Measurements from ENCODE around the gene VAT1L.
"Not testable (repeated sequence)": the region's sequence is repeated elsewhere in the genome, so short reads cannot be mapped to it uniquely, and the experiment has no call there.

VAT1L gene

DNA sequence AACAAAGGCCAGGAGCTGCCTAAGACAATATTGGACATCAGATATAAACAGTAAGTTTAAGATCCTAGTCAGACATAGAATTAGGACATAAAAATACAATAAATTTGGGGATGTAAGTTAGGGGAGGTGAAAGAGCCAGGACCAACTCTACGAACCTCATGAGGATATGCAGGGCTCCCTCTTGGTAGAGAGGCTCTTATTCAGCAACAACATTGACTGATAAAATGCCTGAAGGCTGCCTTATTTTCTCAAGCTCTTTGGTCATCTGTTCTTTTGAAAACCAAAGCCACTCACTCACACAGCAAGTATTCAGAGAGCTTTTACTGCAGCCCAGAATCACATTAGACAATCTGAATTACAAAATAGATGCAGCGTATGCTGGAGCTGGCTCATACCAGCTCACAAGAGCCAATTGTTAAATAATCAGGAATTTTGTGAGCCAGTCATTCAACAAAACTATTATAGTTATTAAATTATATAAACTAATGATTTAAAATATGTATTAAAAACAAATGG lies 125.4 kb downstream of the VAT1L start:
- no peak for DNase-seq (ENCODE audit: low spot score)

DNA sequence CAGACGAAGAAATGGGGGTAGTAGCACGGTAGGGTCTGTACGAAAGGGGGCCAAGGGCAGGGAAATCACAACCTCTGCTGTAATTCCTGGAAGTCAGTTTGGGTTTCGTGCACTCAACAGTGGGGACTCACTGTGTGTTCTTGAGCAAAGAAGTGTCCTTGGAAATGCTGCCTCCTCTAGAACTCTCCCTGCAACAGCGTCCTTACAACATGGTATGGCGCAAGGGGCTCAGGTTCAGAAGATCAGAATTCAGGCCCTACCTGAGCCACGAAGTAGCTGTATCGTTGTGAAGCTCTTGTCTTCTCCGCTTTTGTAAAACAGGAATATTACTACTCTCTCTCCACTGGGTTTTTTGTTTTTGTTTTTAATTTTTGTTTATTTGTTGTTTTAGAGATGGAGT lies 127.7 kb downstream of the VAT1L start:
- no peak for DNase-seq (ENCODE audit: low spot score)

DNA sequence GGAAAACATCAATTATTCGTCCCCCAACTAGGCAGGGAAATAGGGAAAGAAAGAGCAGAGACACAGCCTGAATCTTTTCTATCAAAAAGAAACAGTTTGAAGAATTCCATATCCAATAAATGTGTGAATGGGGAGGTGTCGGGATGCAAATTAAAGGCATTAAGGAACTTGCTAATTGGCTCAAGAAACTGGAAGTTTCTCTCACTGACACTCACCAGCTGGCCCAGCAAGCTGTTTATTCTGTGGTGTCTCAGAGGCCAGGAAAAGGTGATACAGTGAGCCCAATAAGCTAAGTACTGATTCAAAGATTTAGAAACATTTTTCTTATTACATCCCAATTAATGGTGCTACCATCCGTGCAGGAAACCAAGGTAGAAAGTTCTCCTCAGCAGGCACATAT lies 129.6 kb downstream of the VAT1L start:
- DNase-seq (ENCODE audit: low spot score): no peak

- DNase-seq (ENCODE audit: low spot score): peak; percentile 74
These were observed 130.7 kb downstream of the VAT1L start for GRCh38 chr16:77918809-77919707.

GRCh38 chr16:77919761-77920415 lies 131.5 kb downstream of the VAT1L start:
- no peak for DNase-seq (ENCODE audit: low spot score)

- DNase-seq (ENCODE audit: low spot score): no peak
These were observed 132.6 kb downstream of the VAT1L start for GRCh38 chr16:77920984-77921383.

DNA sequence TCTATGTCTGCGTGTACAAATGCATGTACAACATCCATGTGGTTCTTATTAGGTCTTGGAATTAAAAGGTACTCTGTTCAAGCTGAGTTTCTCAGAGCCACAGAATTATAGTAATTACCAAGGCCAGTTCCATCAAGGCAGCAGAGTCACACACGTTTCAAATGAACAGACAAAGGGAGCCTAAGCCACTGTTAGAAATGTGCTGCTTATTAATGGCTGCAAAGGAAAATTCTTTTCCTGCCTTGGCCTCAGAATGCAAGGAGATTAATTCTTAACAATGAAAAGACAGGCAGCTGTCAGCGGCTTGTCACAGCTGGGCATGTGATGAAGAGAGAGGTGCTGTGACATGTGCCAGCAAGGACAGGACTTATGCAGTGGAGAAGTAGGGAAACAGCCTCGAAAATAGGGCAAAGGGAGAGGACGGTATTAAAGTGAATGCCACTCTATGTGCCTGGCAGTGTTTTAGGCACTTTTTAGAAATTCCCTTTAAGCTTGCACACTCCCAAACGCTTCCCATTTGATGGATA lies 133.9 kb downstream of the VAT1L start:
- DNase-seq (ENCODE audit: low spot score): no peak

- no peak for DNase-seq (ENCODE audit: low spot score)
These were observed 137.2 kb downstream of the VAT1L start for GRCh38 chr16:77925531-77925930.

DNA sequence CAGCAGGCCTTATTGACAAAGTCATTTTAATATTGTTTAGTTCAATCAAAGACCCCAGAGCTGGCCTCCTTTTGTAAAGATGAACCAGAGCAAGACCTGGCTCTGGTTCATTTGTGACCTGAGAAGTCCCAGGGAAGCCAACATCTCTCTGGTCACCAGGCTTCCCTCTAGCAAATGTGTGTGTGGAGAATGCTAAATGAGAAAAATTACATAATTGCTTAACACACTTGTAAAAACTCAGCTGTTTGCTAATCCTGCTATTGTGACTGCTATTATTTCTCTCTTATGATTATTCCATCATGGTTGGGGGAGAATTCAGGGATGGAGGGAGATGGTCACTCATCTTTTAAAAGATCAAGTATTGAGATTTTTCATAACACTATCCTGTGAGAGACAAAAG lies 139.7 kb downstream of the VAT1L start:
- no peak for DNase-seq (ENCODE audit: low spot score)

DNA sequence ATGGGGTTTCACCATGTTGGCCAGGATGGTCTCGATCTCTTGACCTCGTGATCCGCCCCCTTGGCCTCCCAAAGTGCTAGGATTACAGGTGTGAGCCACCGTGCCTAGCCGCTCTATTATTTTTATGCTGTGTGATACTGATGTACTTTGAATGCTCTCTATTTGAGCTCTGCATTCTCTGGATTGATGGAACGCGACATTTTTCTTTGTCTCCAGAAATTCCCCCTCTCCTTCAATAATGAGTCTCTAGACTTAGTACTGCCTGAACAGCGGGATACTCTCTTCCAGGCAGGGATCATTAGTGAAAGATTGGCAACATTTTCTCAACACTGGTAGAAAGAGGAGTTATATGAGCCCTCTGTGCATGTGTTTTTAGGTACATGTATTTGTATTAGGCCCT lies 140.6 kb downstream of the VAT1L start:
- no peak for DNase-seq (ENCODE audit: low spot score)

GRCh38 chr16:77931058-77931457 lies 142.7 kb downstream of the VAT1L start:
- no peak for DNase-seq (ENCODE audit: low spot score)

DNA sequence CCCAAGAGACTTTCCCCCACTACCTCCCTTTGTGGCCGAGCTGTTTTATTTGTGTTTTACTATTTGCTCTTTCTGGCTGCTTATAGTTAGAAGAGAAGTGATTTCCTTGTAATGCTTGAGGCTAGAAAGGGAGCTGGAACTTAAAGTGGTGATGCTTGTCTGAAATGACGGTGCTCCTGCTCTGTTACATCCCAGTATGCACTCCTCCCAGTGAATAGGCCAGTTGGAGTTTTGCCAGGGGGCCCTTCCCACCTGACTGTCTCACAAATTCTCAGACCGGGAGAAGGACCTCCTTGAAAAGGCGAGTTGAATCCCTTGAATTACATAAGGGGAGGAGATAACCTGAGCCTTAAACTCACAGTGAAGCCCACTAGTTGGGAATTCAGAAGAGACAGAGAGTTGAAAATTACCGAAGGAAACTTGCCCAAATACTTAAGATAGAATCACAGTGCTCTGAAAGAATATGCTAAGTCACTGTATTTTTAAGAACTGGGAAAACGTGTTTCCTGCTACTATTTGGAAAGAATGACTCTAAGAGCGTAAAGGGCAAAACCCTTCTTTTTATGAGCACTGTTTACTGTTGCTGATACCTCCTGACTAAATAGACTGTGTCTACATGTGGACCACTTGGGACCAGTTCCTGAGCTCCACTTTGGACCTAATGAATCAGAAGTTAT lies 149.2 kb downstream of the VAT1L start:
- DNase-seq (ENCODE audit: low spot score): no peak

DNA sequence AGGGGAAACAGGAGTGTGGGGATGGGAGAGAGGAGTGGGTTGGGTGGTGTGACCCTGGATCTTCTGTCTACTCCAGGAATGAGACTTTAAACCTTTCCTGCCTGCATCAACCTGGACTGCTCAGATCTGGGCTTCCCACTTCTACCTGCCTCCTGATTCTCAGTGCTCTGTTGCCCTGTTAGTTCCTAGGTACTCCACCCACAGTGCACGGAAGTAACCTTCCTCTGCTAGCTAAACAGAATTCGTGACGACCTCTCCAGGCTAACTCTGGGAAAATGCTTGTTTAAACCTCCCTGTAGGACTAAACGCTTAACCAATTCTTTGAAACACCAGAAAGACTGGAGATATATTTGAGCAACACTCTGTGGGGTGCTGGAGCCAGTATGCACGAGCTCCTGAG lies 150.5 kb downstream of the VAT1L start:
- DNase-seq (ENCODE audit: low spot score): no peak

DNA sequence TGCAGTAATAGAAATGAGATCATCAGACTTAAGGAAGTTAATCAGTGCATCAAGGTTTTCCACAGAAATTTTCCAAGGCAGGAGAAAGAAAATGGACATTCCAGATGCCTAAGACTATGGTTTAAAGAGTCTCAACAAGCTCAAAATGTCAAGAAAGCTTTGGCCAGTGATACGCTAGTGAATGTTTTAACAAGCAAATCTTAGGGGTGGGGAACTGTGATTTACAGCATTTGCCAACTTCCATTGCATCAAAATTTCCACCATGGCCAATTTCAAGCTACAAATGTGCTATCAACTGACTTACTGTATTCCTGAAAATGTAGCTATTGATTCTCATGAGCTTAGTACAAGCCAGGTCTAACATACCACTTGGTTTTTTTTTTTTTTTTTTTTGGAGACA lies 151.6 kb downstream of the VAT1L start:
- DNase-seq (ENCODE audit: low spot score): no peak

GRCh38 chr16:77943801-77944200 lies 155.4 kb downstream of the VAT1L start:
- no peak for DNase-seq (ENCODE audit: low spot score)

GRCh38 chr16:77944631-77945030 lies 156.3 kb downstream of the VAT1L start:
- DNase-seq (ENCODE audit: low spot score): peak; percentile 42

DNA sequence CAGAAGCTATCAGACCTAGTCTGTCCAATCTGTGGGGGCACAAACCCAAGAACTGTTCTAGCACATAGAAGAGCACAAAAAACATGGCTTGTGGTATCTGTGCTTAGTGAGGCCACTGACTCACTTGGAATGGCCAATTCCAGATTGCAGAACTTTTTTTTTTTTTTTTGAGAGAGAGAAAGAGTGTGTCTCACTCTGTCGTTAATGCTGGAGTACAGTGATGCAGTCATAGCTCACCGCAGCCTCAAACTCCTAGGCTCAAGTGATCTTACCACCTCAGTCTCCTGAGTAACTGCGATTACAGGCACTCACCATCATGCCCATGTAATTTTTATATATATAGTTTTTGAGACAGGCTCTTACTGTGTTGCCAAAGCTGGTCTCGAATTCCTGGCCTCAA lies 156.8 kb downstream of the VAT1L start:
- no peak for DNase-seq (ENCODE audit: low spot score)

GRCh38 chr16:77946823-77947222 lies 158.5 kb downstream of the VAT1L start:
- peak; percentile 47 for DNase-seq (ENCODE audit: low spot score)

GRCh38 chr16:77947590-77947989 lies 159.2 kb downstream of the VAT1L start:
- DNase-seq (ENCODE audit: low spot score): not testable (repeated sequence)

- DNase-seq (ENCODE audit: low spot score): no peak
These were observed 160.5 kb downstream of the VAT1L start for GRCh38 chr16:77948835-77949234.

- DNase-seq (ENCODE audit: low spot score): no peak
These were observed 161.1 kb downstream of the VAT1L start for GRCh38 chr16:77949445-77949844.

- DNase-seq (ENCODE audit: low spot score): no peak
These were observed 163.4 kb downstream of the VAT1L start for GRCh38 chr16:77951788-77952187.
